NCI-H2227 (cell line): ENCODE data around the gene OR6K6.

Experiments
- DNase-seq: peaks from one replicate; lab custom pipeline; 2025; ENCODE audit not compliant: unreplicated experiment; lab: John Stamatoyannopoulos, UW

Gene OR6K6, protein sequence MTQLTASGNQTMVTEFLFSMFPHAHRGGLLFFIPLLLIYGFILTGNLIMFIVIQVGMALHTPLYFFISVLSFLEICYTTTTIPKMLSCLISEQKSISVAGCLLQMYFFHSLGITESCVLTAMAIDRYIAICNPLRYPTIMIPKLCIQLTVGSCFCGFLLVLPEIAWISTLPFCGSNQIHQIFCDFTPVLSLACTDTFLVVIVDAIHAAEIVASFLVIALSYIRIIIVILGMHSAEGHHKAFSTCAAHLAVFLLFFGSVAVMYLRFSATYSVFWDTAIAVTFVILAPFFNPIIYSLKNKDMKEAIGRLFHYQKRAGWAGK

DNA sequence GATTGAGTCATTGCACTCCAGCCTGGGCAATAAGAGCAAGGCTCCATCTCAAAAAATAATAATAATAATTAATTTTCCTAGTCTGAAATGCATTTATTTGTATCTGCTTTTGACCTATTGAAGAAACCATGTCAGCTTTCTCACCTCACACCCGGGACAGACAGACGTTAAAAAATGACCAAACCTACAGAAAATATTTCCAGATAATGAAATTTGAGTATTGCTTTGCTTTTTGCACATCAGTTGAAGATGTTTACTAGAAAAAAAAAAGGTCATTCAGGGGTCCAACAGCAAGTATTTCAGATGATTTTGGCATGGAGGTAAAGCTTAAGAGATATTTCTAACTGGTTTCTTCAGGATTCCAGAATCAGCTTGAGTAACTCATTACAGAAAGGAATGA, at the start of gene OR6K6:
TSS of gene OR6K6 (plus strand) at position 301 of the 400 bp plus-strand sequence. CDS start 168 bp downstream, outside the sequence.
- no peak for DNase-seq

DNA sequence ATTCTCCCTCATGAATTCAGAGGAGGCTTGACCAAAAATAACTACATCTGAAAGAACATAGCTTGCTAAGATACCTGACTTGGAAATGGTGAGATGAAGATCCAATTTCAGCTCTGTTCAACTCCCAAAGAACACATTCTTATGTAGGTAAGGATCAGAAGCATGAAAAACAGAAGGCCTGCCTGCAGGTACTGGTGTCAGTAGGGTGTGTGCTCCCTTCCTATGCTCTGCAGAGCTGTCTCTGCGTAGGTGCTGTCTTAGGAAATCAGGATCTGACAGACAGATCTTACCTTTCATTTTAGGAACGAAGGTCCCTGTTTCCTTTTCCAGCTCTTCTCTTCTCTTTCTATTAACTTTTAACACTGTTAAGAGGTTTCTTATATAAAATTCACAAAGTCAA, 48.4 kb upstream of the OR6K6 start:
- no peak for DNase-seq

- no peak for DNase-seq
These were observed 43.4 kb upstream of the OR6K6 start for GRCh38 chr1:158711098-158711497.

DNA sequence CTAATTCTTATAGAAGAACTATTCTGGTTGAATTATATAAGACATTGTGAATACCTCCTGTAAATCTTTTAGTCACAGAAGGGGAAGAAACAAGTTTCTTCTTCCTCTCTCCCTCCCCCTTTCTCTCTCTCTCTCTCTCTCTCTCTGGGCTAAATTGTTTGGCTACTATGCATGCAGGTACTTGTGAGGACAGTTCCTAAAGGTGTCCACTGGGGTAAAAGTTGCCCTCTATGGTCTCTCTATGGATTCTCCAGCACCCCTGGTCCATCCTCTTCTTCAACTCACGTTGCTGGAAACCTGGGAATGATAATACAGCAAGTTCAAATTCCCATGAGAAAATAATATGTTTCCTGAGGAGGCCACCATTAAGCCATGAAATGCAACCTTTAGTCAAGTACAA, 39.8 kb upstream of the OR6K6 start:
- DNase-seq: no peak

DNA sequence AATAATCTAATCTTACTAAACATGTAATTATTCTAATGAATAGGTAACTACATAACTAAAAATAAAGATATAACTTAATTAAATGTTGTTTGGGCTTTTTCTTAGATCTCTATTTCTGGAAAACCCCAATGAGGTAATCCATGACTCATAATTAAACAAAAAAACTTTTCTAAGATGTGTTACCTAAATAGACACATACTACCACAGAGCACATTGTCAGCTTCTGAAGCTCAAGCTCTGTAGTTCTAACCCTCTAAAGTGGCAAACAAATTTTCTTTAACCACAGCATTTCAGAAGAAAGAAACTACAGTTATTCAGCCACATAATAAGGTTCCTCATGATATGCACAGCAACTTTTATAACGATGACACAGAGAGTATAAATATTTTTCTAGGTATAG, 38.2 kb upstream of the OR6K6 start:
- no peak for DNase-seq

DNA sequence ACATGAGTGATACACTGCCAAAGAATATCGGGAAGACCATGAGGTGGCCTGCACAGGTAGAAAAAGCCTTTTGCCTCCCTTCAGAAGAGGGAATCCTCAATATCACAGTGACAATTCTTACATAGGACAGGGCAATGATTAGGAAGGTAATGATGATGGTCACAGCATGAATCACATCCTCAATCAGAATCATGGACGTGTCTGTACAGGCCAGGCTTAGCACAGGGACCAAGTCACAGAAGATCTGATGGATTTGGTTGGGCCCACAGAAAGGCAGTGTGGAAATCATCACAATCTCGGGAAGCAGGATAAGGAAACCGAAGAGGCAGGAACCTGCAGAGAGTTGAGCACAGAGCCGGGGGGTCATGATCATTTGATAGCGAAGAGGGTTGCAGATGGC, 37.2 kb upstream of the OR6K6 start:
- no peak for DNase-seq

DNA sequence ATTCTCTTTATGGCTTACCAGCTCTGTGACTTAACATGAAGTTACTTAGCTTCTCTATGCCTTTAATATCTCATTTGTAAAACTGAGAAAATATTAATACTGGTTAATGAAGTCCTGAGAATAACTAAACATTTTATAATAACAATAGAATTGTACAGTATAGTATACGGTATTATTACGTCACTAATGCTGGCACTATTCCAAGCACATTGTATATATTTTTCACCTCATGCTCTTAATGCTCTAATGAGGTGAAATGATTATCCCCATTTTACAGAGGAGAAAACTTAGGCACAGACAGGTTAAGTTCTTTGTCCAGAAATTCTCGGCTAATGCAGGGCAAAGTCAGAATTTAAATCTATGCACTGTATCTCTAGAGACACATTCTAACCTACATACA, 34.9 kb upstream of the OR6K6 start:
- no peak for DNase-seq

DNA sequence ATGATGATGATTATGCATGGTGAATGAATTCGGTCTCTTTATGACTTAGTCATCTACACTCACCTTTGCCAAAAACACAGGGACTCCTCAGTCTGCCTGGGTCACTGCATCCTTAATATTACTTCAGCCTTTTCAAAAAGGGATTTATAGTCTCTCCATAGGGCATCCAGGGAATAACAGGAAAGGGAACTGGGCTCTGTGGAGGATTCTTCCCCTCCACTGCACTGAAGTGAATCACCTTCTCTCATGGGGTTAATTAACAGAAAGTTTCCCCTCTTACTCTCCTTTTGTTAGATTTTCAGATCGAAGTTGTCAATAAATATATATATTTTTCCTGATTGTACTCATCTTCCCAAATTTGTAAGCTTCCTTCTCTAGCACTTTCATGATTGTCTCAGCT, 33.9 kb upstream of the OR6K6 start, which contains the start of gene OR6K3:
TSS of gene OR6K3 (minus strand) at position 101 of the 400 bp plus-strand sequence. CDS start 2,605 bp downstream, outside the sequence.
- DNase-seq: no peak

- no peak for DNase-seq
These were observed 30.1 kb upstream of the OR6K6 start for GRCh38 chr1:158724442-158724841.

DNA sequence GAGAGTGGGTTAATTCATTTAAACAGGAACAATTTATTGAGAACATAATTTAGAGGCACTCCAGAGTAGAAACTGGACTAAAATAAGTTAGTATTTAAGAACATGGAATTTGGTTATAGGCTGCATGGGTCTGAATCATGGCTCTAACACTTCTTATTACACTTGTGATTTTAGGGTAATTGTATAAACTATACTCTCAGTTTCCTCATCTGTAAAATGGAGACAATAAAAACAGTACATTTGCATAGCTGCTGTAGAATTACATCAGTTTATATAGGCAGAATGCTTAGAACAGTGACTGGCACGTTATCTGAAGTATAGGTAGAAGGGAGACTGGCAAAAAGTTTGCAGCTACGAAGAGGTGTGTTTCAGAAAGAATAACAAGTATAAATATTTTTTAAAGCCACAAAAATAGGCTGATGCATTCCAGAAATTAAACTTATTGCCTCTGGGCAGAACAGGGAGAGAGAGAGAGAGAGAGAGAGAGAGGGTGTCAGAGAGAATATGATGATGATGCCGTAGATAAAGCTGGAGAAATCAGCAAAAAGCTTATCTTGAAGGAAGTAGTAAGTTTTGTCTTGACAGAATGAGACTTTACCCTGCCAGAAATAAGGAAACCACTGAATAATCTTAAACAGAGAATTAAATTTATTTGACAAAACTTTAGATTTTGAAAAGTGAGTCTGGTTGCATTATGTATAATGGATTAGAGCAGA, 25.9 kb upstream of the OR6K6 start:
- no peak for DNase-seq

DNA sequence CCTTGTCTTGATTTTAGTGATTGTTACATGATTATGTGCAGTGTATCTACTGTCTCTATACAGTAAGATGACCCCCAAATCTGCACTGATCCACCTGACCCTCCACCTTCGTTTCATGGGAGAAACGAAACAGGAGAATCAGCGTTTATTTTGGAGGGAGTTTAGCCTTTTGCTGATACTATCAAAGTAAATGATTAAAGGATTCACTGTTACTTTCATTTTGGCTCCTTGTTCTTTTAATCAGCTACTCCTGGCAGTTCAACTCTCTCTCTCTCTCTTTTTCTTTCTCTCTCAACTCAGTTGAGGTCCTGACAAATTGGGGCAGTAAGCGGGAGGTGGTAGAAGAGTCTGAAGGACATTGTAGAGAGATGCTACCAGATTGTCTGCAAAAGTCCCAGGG, 24.1 kb upstream of the OR6K6 start:
- DNase-seq: no peak

GRCh38 chr1:158731707-158732106, 22.8 kb upstream of the OR6K6 start:
- DNase-seq: no peak

DNA sequence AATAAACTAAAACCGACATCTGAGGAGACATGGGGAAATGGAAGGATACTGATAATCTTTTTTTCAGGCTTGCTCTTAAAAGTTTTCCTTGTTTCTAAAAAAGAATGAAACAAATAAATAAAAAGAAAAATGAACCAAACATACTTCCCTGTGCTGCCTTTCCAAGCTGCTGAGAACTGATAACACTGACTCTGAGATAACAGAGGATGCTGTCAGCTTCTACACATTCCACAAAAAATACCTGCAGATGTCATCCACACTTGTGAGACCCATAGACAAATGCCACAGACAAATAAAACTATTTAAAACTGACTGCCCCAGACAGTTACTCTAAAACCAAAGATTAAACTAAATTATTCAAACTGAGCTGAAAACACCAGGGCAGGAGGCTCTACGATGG, 22.0 kb upstream of the OR6K6 start:
- no peak for DNase-seq

DNA sequence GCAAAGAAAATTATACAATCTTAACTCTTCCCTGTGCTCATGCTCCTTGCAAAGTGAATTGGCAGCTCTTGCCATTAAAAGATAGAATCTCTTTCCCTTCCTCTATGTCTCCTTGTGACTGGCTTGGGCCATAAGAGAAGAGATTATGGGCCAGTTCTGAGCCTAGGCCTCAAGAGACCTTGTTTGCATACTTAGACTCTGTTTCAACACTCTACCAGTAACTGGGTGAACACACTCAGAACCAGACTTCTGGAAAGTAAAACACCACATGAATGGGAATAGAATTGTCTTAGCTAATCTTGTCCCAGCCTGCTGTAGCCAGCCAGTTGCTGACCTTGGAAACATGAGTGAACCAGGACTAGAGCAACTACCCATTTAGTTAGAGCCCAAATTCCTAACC, 18.7 kb upstream of the OR6K6 start:
- no peak for DNase-seq

DNA sequence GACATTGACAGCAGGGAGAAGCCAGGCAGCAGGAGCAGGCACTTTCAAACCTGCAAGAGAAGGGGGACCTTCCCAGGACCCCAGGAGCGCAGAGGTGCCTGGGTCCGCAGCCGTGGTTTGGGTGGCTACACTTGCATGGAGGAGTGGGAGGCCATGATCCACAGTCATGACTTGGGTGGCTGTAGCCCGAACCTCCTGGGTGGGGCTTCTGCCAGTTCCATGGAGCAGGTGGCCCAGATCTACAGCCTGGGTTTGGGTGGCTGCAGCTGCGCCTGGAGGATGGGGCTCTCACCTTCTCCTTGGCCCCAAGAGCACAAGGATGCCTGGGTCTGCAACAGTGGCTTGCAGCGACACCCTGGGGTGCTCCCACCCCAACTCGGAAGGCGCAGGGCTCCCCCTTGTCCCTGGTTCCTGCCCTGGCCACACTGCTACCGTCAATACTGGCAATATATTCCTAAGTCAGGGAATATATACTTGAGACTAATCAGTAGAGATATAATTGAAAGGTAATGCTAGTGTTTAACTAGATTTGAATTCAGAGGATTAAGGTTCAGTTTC, 2.3 kb upstream of the OR6K6 start:
- DNase-seq: no peak

DNA sequence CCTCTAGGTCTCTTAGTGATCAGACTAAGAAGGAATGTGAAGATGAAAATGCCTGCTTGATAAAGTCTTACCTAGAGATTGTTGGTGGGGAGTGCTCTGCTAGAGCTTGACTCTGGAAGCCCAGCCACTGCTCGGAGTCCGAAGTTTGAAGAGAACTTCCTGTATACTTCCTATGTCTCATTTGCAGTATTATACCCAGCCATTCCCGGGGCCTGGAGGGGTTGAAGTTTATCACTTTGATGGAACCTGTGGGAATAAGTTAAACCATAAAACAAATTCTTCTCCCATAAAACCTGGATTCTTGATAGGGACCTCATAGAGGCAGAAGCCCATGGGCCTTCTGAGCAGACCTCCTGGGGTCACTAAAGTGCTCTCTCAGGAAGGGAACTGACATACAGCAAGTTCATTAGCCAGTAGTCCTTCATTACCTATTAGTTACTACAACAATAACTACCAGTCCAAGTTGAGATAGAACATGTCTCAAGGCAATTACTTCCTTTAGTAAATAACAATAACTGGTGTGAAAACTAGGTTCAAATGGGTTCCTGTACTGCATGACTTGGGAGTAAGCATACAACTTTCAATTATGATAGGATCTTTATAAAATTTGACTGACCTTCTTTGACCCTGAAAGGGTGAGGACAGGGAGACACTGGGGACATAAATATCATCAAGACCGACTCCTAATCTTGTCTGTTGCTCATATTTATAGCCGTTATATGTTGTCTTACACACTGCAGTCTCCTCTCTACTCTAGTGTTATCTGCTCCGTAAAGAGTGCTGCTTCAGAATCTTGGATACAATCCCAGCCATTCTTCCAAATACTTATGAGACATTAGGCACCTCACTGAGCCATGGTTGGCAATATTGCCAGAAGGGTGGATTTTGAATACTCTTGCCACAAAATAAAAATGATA, 17.7 kb downstream of the OR6K6 start, which contains the start of gene OR6N1:
TSS of gene OR6N1 (minus strand) at position 246 of the 917 bp plus-strand sequence. CDS start 5,513 bp downstream, outside the sequence.
- DNase-seq: no peak

- DNase-seq: no peak
These were observed 26.6 kb downstream of the OR6K6 start, which contains the start of gene OR6N2 for GRCh38 chr1:158781104-158781503. Gene OR6N2 (minus strand): TSS chr1:158781204. CDS start chr1:158777635, 3,569 bp downstream.

DNA sequence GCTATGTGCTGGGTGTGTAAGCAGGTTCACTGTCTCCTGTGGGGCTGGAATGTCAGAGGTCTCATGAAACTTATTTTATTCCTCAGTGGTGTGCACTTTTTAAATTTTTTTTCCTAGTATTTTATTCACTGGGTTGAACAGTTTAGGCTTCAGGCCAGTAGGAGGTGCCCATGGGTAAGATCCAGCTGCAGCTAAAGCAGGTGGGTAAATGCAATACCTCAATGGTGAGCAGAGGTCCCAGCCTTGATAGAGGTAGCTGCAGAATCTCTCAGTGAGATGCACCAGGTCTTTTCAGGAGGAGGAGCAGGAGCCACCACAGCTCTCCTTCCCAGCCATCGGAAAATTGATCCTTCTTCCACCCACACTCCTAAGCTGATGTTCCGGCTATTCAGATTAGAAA, 39.1 kb downstream of the OR6K6 start:
- DNase-seq: no peak

DNA sequence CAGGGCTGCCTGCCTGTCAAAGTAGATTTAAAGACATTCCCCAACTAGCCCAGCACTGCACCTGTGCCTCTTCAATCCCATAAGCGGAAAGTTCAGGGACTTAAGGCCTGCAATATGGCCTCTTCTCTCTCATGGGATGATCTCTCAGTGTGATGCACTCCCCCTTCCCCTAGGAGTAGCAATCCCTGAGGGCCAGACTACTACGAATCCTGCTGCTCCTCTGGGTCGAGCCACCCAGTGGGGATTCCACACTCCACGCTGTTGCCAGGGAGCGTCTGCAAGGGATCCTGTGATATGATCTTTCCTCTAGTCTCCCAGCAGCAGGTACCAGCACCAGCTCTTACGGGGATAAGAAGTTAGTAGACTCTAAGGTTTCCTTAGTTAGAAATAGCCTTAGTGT, 39.7 kb downstream of the OR6K6 start:
- DNase-seq: no peak

GRCh38 chr1:158798531-158798930, 44.0 kb downstream of the OR6K6 start:
- DNase-seq: no peak

GRCh38 chr1:158799689-158800088, 45.2 kb downstream of the OR6K6 start:
- no peak for DNase-seq
